H9 (cell line): Measurements from ENCODE around the gene MSI2. TPM values are rescaled to one million over a fixed set of nuclear protein-coding genes. Genes with fewer than 3 reads are reported as not detected.

Experiments used
- DNase-seq: peaks from one replicate; pipeline ENCODE4 v3.0.0-alpha.2; 2017
- H2AFZ ChIP-seq: one replicate; pipeline ENCODE4 v1.6.1; 2013; ENCODE audit warnings: mild to moderate bottlenecking, low read length, control low read depth, moderate library complexity
- H2AK5ac ChIP-seq: 2 replicates; pipeline ENCODE4 v1.6.1; 2013; ENCODE audit warnings: low read length, control low read depth, mixed read lengths; ENCODE audit not compliant: insufficient read length
- H2BK120ac ChIP-seq: one replicate; pipeline ENCODE4 v1.6.1; 2013; ENCODE audit warnings: low read depth, mild to moderate bottlenecking, low read length, control low read depth, inconsistent platforms; ENCODE audit not compliant: poor library complexity, severe bottlenecking
- H2BK12ac ChIP-seq: 2 replicates; pipeline ENCODE4 v1.6.1; 2013; ENCODE audit warnings: low read length, control low read depth, mixed read lengths, low read depth; ENCODE audit not compliant: insufficient read length
- H2BK15ac ChIP-seq: 2 replicates; pipeline ENCODE4 v1.6.1; 2013; ENCODE audit warnings: low read depth, low read length, control low read depth
- H2BK20ac ChIP-seq: one replicate; pipeline ENCODE4 v1.6.1; 2013; ENCODE audit warnings: low read depth, mild to moderate bottlenecking, low read length, control low read depth, inconsistent platforms; ENCODE audit not compliant: poor library complexity, severe bottlenecking
- H2BK5ac ChIP-seq: 2 replicates; pipeline ENCODE4 v1.6.1; 2013; ENCODE audit warnings: low read length, control low read depth, mixed read lengths; ENCODE audit not compliant: insufficient read length
- H3K14ac ChIP-seq: 2 replicates; pipeline ENCODE4 v1.6.1; 2013; ENCODE audit warnings: low read length, control low read depth; ENCODE audit not compliant: insufficient read depth
- H3K18ac ChIP-seq: 2 replicates; pipeline ENCODE4 v1.6.1; 2013; ENCODE audit warnings: low read depth, mild to moderate bottlenecking, mixed read lengths, low read length, control low read depth; ENCODE audit not compliant: insufficient read length
- H3K23ac ChIP-seq: 2 replicates; pipeline ENCODE4 v1.6.1; 2013; ENCODE audit warnings: low read length, control low read depth, mixed read lengths, low read depth; ENCODE audit not compliant: insufficient read length
- H3K23me2 ChIP-seq: 2 replicates; pipeline ENCODE4 v1.6.1; 2013; ENCODE audit warnings: low read depth, mild to moderate bottlenecking, mixed read lengths, low read length, control low read depth; ENCODE audit not compliant: insufficient read length, poor library complexity, severe bottlenecking
- H3K27ac ChIP-seq: 2 replicates; pipeline ENCODE4 v1.5.1; 2013; ENCODE audit warnings: low read length, control low read depth, mixed read lengths, low read depth; ENCODE audit not compliant: insufficient read length
- H3K27me3 ChIP-seq: 2 replicates; pipeline ENCODE4 v1.6.1; 2013; ENCODE audit warnings: low read length, control low read depth, inconsistent platforms; ENCODE audit not compliant: insufficient read depth
- H3K4ac ChIP-seq: 2 replicates; pipeline ENCODE4 v1.6.1; 2013; ENCODE audit warnings: low read depth, mild to moderate bottlenecking, control low read depth, inconsistent platforms, low read length, moderate library complexity
- H3K4me1 ChIP-seq: 2 replicates; pipeline ENCODE4 v1.6.1; 2013; ENCODE audit warnings: low read length, control low read depth, inconsistent platforms; ENCODE audit not compliant: insufficient read depth
- H3K4me2 ChIP-seq: 2 replicates; pipeline ENCODE4 v1.6.1; 2013; ENCODE audit warnings: low read length, control low read depth, mixed read lengths; ENCODE audit not compliant: insufficient read length, insufficient read depth
- H3K56ac ChIP-seq: 2 replicates; pipeline ENCODE4 v1.6.1; 2013; ENCODE audit warnings: low read depth, mild to moderate bottlenecking, mixed read lengths, low read length, control low read depth; ENCODE audit not compliant: insufficient read length
- H3K79me1 ChIP-seq: 2 replicates; pipeline ENCODE4 v1.6.1; 2013; ENCODE audit warnings: low read depth, mild to moderate bottlenecking, moderate library complexity, low read length, control low read depth, inconsistent platforms; ENCODE audit not compliant: insufficient read depth, poor library complexity, severe bottlenecking
- H3K79me2 ChIP-seq: 2 replicates; pipeline ENCODE4 v1.6.1; 2013; ENCODE audit warnings: low read length, control low read depth, inconsistent platforms; ENCODE audit not compliant: insufficient read depth
- H3K9ac ChIP-seq: 2 replicates; pipeline ENCODE4 v1.6.1; 2013; ENCODE audit warnings: low read length, control low read depth, mixed read lengths; ENCODE audit not compliant: insufficient read length; ENCODE audit errors: extremely low read depth
- H3K9me3 ChIP-seq: one replicate; pipeline ENCODE4 v1.6.1; 2013; ENCODE audit warnings: low read depth, low read length, inconsistent platforms; ENCODE audit not compliant: control insufficient read depth
- H3T11ph ChIP-seq: one replicate; pipeline ENCODE4 v1.6.1; 2013; ENCODE audit warnings: mild to moderate bottlenecking, low read length, control low read depth, inconsistent platforms
- H4K20me1 ChIP-seq: one replicate; pipeline ENCODE4 v1.6.1; 2013; ENCODE audit not compliant: control insufficient read depth, insufficient read length, insufficient read depth
- H4K5ac ChIP-seq: 2 replicates; pipeline ENCODE4 v1.6.1; 2013; ENCODE audit warnings: low read depth, mild to moderate bottlenecking, mixed read lengths, low read length, control low read depth; ENCODE audit not compliant: insufficient read length
- H4K8ac ChIP-seq: replicated peaks from 2 replicates; pipeline ENCODE4 v1.6.1; 2013; ENCODE audit warnings: low read length, control low read depth, mixed read lengths, low read depth; ENCODE audit not compliant: insufficient read length
- H4K91ac ChIP-seq: 2 replicates; pipeline ENCODE4 v1.6.1; 2013; ENCODE audit warnings: low read depth, mild to moderate bottlenecking, moderate library complexity, mixed read lengths, low read length, control low read depth; ENCODE audit not compliant: insufficient read length
- H3K27ac Mint-ChIP-seq, 3 experiments: 2 replicates in 2 of 3; 3 replicates in 1 of 3; pipeline ENCODE4 v1.8.0; 2020 to 2021; ENCODE audit warnings: mixed read lengths in 3 of 3, mild to moderate bottlenecking in 1 of 3, moderate library complexity in 1 of 3
- H3K27me3 Mint-ChIP-seq: 2 replicates; pipeline ENCODE4 v1.8.0; 2021; ENCODE audit warnings: low read depth, mild to moderate bottlenecking, moderate library complexity, mixed read lengths
- H3K36me3 Mint-ChIP-seq, 3 experiments: 2 replicates in 2 of 3; 3 replicates in 1 of 3; pipeline ENCODE4 v1.8.0; 2020 to 2021; ENCODE audit warnings: low read depth in 3 of 3, mixed read lengths in 3 of 3; ENCODE audit not compliant: insufficient read depth in 1 of 3
- H3K4me1 Mint-ChIP-seq, 2 experiments: 2 replicates each; pipeline ENCODE4 v1.8.0; 2020; ENCODE audit warnings: mixed read lengths in 2 of 2
- H3K4me3 Mint-ChIP-seq, 2 experiments: 2 replicates in 1 of 2; 3 replicates in 1 of 2; pipeline ENCODE4 v1.8.0; 2020 to 2021; ENCODE audit warnings: mild to moderate bottlenecking in 2 of 2, mixed read lengths in 2 of 2, moderate library complexity in 1 of 2
- H3K9me3 Mint-ChIP-seq, 2 experiments: 2 replicates in 1 of 2; 3 replicates in 1 of 2; pipeline ENCODE4 v1.8.0; 2020; ENCODE audit warnings: mild to moderate bottlenecking in 2 of 2, mixed read lengths in 2 of 2, moderate library complexity in 1 of 2
- CTCF ChIP-seq: fragments of 200-600 bp; sonication (generic); conservative IDR thresholded peaks from 3 replicates; pipeline ENCODE4 v1.8.0; 2021; ENCODE audit warnings: antibody characterized with exemption, mild to moderate bottlenecking
- WGBS: extraction: QIAGEN DNeasy Blood & Tissue Kit; methylation state at CpG from one replicate; pipeline ENCODE4 v1.1.7; 2013; ENCODE audit warnings: missing lambda C conversion rate, low lambda C conversion rate, mixed read lengths; ENCODE audit not compliant: insufficient read length; ENCODE audit errors: extremely low coverage; 5-methylcytosine and 5-hydroxymethylcytosine counted together
- total RNA-seq: library from RNA; stranded (reverse); gene quantifications from 2 replicates; pipeline ENCODE4 v1.2.1, GENCODE V29; 2021

The MSI2 gene
- total RNA-seq, 1 experiment from 2014 or later: 98.5 TPM

GRCh38 chr17:57406131-57406980, 150.0 kb downstream of the MSI2 start:
- Histone ChIP-seq H3K4me2 (no peak overlapping the region), H3K27me3 (no peaks in the 10 kb centered on the region), H3K9ac (no peak overlapping the region), H3K27ac (no peak overlapping the region), H4K91ac (no peak overlapping the region), H2BK15ac (no peak overlapping the region), H3K4ac (no peak overlapping the region), H3K79me2 (no peaks in the 10 kb centered on the region), H3K23ac (no peak overlapping the region), H3K4me1 (peaks cover 14% of the 10 kb centered on the region; the same call in 1 of the 2 replicates), H3K9me3 (no peaks in the 10 kb centered on the region), H3K23me2 (no peaks in the 10 kb centered on the region), H4K20me1 (no peaks in the 10 kb centered on the region), H3K18ac (no peak overlapping the region), H2BK12ac (no peak overlapping the region), H2BK120ac (no peak overlapping the region), H4K8ac (no peak overlapping the region), H2AK5ac (no peak overlapping the region), H4K5ac (no peak overlapping the region), H3K14ac (no peak overlapping the region; the same call in 1 of the 2 replicates), H3K79me1 (no peaks in the 10 kb centered on the region), H3K56ac (no peak overlapping the region), H2BK20ac (no peak overlapping the region), H3T11ph (no peak overlapping the region), H2BK5ac (no peak overlapping the region), H2AFZ (no peak overlapping the region)
- TF ChIP-seq CTCF: no peak
- Mint-ChIP-seq H3K4me3 (no peak overlapping the region), H3K9me3 (no peaks in the 10 kb centered on the region), H3K36me3 (peaks cover 5 to 13% (median 5%) of the 10 kb centered on the region in 3 experiments; a peak in 3 of 7 replicates), H3K27ac (peak overlapping the region; percentile 90 to 99 (median 94)), H3K4me1 (peaks cover 50 to 68% of the 10 kb centered on the region in 2 experiments), H3K27me3 (no peaks in the 10 kb centered on the region; the same call in 1 of the 2 replicates)
- no CpG with 5 or more reads among the region's 25 CpGs for WGBS
- no peak for DNase-seq
